ENCODE data around the gene STARD5.

The STARD5 gene

DNA sequence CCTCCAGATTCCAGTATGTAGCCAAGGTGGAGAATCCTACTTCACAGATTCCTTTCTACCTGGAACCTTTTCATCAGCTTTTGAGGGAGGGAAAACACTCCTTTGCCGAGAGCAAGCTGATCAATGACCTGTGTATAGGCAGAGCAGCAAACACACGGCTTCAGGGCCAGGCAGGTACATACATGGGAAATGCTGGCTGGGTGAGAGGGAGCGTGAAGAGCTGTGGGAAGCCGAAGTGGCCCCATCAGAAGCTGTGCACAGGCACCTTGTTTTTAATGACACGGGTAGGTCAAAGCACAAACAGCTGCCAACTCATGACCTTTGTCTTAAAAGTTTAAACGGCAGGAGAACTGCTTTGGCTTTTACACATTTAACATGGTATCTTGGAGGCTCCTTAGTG, 25.3 kb downstream of the STARD5 start:
- TF ChIP-seq, protein P1, sequence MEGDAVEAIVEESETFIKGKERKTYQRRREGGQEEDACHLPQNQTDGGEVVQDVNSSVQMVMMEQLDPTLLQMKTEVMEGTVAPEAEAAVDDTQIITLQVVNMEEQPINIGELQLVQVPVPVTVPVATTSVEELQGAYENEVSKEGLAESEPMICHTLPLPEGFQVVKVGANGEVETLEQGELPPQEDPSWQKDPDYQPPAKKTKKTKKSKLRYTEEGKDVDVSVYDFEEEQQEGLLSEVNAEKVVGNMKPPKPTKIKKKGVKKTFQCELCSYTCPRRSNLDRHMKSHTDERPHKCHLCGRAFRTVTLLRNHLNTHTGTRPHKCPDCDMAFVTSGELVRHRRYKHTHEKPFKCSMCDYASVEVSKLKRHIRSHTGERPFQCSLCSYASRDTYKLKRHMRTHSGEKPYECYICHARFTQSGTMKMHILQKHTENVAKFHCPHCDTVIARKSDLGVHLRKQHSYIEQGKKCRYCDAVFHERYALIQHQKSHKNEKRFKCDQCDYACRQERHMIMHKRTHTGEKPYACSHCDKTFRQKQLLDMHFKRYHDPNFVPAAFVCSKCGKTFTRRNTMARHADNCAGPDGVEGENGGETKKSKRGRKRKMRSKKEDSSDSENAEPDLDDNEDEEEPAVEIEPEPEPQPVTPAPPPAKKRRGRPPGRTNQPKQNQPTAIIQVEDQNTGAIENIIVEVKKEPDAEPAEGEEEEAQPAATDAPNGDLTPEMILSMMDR (IDR thresholded peaks at IDR 0.05; ENCODE audit: insufficient read depth, low read depth, low read length, missing control alignments), result no peak

DNA sequence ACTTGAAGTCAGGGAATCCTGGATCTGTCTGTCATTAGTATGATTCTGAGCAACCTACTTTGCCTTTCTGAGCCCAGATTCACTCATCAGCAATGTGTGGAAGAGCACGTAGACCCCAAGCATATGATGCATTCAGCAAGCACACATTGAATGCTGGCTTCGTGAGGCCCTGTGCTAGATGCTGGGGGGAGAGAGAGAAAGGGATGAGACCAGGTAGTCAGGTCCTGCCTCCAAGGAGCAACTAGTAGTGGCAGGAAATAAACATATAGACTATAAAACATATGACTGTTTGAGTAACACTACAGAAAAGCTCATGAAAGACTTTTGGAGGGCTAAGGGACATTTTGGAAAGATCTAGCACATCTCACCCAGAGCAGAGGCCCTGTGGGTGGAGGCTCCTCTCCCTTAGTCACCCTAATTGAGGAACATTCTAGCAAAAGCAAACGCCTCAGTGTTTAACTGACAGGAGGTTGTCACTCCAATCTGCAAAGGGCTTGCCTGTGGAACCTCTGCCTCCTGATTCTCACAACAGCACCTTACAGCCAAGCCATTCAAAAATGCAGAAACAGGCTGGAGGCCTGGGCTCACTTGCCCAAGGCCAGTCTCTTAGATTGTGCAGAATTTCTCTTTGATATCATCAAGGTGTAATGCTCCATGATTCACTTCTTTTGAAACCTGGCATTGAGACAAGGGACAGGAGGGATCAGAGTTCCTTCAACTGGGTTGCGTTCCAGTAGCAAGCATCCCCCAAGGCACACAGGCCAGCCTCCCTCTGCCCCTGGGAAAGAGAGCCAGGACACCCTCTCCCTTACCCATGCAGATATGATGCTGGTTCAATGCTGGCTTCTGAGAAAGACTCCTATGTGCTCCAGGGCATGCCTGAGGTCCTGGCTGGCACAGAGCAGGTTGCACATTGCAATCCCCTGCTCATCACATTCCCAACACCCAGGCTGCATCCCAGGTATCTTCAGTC, 26.1 kb downstream of the STARD5 start:
- TF ChIP-seq, protein P1 (IDR thresholded peaks at IDR 0.05; ENCODE audit: insufficient read depth, low read depth, low read length, missing control alignments), result no peak
- no peak overlapping the region for H3K4me3 ChIP-seq (ENCODE audit: low read length)
- peak; percentile 47 for DNase-seq (ENCODE audit: low read depth)

More for the DNA sequence above, 25.3 kb downstream of the STARD5 start:
- no peak overlapping the region for H3K4me3 ChIP-seq (ENCODE audit: low read length)
- no peak for DNase-seq (ENCODE audit: low read depth)

DNA sequence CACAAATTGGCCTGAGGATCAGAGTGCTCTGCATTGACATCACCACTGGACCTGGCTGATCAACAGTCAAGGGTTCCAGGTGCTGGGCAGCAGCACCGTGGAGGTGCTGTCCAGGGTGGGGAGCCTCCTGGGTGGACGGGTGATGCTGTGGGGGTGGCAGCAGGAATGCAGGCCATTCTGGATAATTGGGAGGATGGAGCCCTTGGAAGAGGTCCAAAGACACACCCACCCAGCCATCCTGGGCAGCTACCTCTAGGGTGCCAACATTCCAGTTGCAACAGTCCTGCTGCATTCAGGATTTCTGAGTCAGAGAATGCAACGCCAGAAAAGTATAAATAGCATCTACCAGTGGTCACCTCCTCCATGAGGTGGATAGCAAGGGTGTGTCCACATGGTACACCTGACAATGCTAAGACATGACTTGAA, 26.8 kb downstream of the STARD5 start:
- DNase-seq (ENCODE audit: low read depth), result peak; percentile 96
- no peak overlapping the region for H3K4me3 ChIP-seq (ENCODE audit: low read length)
- TF ChIP-seq, protein P1 (IDR thresholded peaks at IDR 0.05; ENCODE audit: insufficient read depth, low read depth, low read length, missing control alignments), result peak; percentile 14

DNA sequence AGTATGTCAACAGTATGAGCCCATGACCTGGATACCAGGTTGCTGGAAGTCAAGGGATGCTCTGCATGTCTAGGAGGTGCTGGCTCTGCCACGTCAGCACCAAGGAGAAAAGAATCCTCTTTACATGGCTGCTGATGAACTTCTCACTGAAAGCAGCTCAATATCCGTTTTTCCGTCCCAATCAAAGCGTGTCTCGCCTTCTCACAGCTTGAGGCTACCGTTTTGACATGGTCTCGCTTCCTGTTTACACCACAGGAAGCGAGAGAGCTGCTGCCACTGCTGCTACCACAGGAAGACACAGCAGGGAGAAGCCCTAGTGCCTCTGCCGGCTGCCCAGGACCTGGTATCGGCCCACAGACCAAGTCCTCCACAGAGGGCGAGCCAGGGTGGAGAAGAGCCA, 27.3 kb downstream of the STARD5 start:
- TF ChIP-seq, protein P1 (IDR thresholded peaks at IDR 0.05; ENCODE audit: insufficient read depth, low read depth, low read length, missing control alignments), result no peak
- DNase-seq (ENCODE audit: low read depth), result no peak
- H3K4me3 ChIP-seq (ENCODE audit: low read length), result no peak overlapping the region

DNA sequence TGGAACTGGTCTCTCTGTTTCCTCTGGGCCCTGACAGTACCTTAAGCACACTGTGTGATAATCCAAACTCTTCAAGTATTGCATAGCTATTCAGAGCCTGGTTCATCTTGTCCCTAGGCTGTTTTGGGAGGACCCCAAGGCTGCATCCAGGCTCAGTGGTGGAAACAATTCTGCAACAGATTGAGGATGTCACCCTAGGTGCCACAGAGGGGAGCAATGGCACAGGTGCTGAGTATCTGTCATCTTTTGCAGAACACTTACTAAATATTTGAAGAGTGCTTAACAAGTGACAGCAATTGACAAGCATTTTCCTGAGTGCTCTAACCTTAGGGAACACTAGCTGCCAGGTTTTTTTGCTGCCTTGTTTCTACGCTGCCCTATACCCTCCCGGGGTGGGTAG, 27.8 kb downstream of the STARD5 start:
- H3K4me3 ChIP-seq (ENCODE audit: low read length), result no peak overlapping the region
- no peak for DNase-seq (ENCODE audit: low read depth)
- TF ChIP-seq, protein P1 (IDR thresholded peaks at IDR 0.05; ENCODE audit: insufficient read depth, low read depth, low read length, missing control alignments), result no peak

DNA sequence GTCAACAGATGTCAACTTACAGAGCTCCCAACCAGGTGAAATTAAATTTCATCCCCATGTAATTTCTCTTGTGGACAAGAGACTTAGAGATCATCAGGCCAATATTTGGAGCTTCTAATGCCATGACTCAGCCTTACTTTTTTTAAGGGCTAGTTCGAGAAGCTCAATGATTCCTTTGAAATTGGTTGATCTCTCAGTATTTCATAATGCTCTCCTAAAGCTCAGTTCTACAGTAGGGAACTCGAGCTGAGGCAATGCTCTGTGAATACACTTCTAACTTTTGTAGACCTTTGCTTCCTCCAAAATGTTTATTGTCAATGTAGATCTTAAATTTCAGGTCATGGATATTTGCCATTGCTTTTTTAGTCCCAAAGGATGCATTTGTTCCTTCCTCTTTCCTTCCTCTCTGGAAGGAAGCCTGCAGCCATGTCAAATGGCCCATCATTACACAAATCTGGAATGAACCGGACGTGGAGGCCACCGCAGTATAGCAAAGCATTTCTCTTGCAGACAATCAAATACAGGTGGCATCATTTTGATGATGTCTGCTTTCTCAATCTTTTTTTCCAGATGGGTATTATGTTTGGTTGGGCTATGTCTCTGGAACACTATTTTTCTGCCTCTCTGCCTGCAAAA, 28.3 kb downstream of the STARD5 start:
- DNase-seq (ENCODE audit: low read depth), result no peak
- TF ChIP-seq, protein P1 (IDR thresholded peaks at IDR 0.05; ENCODE audit: insufficient read depth, low read depth, low read length, missing control alignments), result no peak
- H3K4me3 ChIP-seq (ENCODE audit: low read length), result no peak overlapping the region
